ENCODE measurements around the gene STARD7.

GRCh38 chr2:96138179-96139145 is 70.2 kb downstream of the STARD7 start, which contains the start of gene ASTL:
- TF ChIP-seq CTCF (IDR thresholded peaks at IDR 0.05; ENCODE audit: low read length), result peak; percentile 64
- TF ChIP-seq EZH2 (optimal IDR thresholded peaks at IDR 0.05; ENCODE audit: low read depth, low read length), result no peak

Measured in MM.1S (cell line).